Stimulated activated CD4-positive, alpha-beta T cell treated with anti-CD3 and anti-CD28 coated beads, TNF-alpha, amount 100 ng/mL, for 48 hours (primary cell): Measurements from ENCODE around the gene CNOT1.
"Not testable (repeated sequence)": the region's sequence is repeated elsewhere in the genome, so short reads cannot be mapped to it uniquely, and the experiment has no call there.

Experiments
- DNase-seq, 3 donors: peaks; one replicate each; pipeline ENCODE4 v3.0.0-alpha.2; 2020; ENCODE audit warnings: low read depth in 3 of 3

Gene CNOT1

GRCh38 chr16:58582133-58582532, 47.5 kb downstream of the CNOT1 start:
- DNase-seq: no peak

DNA sequence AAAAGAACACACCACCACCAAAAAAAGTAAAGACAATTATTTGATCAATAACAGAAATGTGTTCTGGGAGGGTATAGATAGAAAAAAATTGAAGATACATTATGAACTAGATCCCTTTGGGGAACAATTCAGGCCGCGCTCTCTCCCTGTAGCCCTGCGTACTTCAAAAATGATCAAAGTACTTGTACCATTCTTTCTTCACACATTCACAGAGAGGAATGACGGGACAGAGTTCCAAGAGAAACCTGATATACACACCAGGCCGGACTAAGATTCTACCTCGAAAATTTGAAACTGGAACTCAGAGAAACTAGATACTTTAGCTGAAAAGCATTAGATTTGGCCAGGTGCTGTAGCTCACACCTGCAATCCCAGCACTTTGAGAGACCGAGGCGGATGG, 50.0 kb downstream of the CNOT1 start:
- no peak for DNase-seq

- DNase-seq: no peak
Measured at GRCh38 chr16:58578642-58579041, 51.0 kb downstream of the CNOT1 start.

DNA sequence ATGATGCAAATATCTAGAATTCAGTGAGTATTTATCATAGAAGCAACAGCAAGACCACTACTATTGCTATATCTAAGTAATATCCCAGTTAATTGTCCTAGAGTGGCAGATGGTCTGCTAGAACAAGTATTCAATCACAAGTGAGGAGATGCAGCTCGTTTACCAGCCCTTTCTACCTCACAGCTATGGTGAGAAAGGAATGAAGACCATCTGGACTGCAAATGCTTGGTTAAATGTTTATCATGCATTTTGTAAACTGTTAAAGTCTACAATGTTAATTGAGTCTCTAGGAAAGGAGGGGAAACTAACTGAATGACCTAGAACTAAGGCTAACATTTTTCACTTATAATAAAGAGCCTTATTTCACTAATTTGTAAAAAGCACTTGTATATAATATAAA, 52.5 kb downstream of the CNOT1 start:
- no peak for DNase-seq

DNA sequence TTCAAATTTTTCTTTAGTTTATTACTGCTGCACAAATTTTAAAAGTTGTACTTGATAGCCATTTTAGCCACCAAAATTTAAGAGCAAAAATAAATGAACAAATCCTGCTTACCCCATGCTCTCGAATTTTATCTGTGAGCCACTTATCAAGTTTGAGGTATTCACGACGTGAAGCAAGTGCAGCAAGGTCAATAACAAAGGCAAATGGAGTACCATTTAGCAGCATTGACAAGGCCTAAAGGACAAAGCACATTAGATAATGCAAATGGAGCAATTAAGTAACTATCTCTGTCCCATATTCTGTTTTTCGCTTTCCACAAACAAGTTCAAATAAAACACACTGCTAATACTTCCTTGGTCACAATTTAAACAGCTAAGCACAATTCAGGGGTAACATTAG, 54.7 kb downstream of the CNOT1 start:
- no peak for DNase-seq

- not testable (repeated sequence) for DNase-seq
Measured at GRCh38 chr16:58565697-58566096, 63.9 kb downstream of the CNOT1 start.

GRCh38 chr16:58563775-58564174, 65.9 kb downstream of the CNOT1 start:
- DNase-seq: no peak

GRCh38 chr16:58563235-58563634, 66.4 kb downstream of the CNOT1 start:
- DNase-seq: no peak

GRCh38 chr16:58556678-58557077, 72.9 kb downstream of the CNOT1 start:
- DNase-seq: no peak

DNA sequence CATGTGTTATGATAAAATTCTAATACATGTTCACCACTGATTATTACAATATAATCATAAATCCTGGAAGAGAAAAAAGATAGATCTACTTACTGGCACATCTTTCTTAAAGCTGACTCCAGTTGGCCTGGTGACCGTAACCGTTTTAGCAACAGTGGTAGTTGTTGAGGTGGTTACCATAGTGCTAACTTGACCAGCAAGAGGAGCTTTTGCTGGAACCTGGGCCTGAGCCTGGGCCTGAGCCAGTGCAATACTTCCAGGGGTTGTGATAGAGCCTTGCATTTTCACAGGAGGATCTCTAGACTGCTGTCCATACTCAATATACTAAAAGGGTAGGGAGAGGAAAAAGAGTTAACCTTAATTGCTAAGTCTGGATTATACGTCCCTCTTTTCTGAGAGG, 78.1 kb downstream of the CNOT1 start:
- DNase-seq: no peak

- DNase-seq: no peak
Measured at GRCh38 chr16:58548378-58548777, 81.2 kb downstream of the CNOT1 start.

DNA sequence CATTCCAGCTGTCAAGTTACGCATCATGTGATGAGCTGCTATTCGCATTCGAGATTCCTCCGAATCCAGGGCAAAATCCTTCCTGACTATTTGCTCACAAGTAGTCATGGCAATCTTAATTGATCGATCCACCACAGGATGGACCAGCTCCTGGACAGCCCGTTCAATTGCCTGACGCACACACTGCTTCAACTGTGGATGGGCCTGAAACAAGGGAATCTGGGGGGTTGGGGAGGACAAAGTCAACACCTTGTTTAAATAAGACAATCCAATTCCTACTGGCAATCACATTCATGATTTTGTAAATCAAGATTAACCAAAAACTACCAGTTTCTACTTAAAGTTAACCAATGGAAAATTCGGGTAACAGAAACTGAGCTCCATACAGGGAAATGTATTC, 85.9 kb downstream of the CNOT1 start:
- no peak for DNase-seq

DNA sequence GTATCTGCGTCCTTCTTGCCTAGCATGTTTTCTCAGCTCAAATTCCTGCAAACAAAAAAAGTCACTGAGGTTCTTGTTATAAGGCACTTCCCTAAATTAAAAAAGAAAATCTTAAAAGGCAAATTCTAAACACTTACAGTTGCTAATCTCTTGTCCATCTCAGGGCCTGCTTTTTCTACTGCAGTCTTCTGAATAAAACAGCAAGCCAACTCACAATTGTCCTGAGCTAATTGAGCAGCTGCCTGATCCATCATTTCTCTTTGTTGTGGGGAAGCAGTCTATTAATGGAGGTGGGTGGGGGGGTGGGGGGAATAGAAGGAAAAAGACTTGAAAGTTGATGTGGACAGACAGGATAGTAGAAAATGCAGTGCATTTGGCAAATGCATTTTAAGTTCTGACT, 87.3 kb downstream of the CNOT1 start:
- DNase-seq: no peak

DNA sequence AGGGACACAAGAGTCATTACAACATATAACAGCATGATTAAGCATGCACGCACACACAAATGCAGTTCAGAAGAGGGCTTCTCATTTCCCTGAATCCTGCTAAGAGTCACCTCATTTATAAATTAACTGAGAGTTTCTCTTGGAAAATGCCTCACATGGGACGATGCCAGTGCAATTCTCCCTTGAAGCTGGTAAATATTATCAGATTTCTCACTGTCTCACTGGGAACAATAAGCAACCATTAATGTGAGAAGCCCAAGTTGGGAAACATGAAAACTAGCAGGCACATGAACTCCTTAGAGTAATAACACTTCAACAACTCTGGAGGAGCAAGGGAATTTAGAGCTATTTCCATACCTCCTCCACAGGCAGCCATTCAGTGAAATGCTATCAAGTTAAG, 87.9 kb downstream of the CNOT1 start:
- no peak for DNase-seq

DNA sequence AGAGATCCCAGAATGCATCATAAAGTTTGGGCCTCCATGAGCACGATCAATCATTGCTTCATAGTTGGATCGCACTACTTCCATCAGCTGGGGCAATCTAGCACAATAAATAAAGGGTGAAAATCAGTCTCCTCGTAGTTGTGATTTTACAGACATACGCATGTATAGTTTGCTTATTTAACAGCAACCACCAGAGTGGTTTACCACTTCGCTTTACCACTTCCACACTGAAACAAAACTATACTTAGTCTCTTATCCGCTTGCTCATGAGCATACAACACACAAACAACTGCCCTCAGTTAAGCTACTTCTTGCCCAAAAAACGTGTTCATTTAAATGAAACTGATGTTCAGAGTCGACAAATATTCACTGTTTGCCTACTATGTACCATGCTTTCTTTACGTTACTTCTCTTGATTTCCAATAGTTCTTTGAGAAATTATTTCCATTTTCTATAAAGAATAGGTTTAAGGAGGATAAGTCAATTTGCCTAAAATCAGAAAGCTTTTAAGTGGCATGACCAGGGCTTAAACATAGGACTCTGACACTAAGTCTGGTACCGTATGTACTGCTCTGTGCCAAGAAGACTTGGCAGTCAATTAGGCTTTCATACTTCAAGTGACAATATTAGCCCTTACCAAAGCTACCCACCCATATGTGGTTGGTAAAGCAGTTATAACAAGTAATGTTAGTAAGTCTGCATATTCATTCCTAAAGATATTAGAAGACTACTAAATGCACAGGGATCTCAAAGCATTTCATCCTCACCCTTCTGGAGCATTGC, 92.3 kb downstream of the CNOT1 start:
- DNase-seq: no peak

GRCh38 chr16:58536278-58536677, 93.3 kb downstream of the CNOT1 start:
- DNase-seq: no peak

DNA sequence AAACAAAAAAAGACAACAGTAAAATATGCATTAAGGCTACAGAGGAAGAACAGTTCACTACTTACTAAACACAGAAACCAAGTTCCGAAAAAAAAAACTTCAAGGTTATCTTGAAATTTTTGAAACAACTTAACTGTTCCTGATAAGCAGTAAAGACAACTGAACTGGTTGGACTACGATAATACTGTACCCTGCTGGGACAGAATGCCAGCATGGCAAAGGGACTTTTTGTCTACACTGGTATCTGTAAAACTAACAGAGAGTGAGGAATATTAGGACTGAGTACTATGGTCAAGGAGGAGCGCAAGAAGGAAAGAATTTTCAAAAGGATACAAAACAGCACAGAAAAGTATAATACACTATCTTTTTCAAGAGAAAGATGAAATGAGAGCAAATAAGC, 94.5 kb downstream of the CNOT1 start:
- no peak for DNase-seq

- no peak for DNase-seq
Measured at GRCh38 chr16:58533751-58534470, 95.7 kb downstream of the CNOT1 start.

DNA sequence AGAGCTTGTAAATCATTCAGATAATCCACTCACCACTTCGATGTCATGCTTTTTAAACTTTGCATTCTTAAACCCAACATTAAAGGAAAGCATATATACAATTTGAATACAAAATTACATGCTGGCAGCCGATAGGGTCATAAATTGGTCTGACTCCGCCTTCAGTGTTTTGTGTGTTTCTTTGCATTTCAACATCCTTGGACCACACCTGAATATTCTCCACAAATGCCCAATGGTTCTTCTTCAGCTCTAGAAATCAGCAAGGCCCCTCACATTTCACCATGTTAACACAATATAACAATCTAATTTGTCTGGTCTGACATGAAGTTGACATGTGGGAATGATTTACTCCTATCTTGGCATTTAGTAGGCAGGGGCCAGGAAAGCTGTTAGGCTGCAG, 97.2 kb downstream of the CNOT1 start:
- DNase-seq: no peak

DNA sequence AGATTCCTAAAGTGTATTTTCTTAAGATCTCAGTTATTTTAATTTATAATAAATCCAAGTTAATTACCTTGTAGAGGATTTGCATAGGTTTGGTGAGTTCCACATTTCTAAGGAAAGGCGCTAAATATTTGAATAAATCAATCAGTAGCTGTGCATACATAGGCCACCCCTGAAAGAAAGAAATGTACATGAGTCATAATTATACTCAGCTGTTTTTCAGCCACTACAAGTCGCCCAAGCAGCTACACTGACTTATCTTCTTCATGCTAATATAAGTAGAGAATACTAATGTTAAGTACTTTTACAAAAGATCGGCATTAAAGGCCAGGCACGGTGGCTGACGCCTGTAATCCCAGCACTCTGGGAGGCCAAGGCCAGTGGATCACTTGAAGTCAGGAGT, 99.4 kb downstream of the CNOT1 start:
- no peak for DNase-seq

DNA sequence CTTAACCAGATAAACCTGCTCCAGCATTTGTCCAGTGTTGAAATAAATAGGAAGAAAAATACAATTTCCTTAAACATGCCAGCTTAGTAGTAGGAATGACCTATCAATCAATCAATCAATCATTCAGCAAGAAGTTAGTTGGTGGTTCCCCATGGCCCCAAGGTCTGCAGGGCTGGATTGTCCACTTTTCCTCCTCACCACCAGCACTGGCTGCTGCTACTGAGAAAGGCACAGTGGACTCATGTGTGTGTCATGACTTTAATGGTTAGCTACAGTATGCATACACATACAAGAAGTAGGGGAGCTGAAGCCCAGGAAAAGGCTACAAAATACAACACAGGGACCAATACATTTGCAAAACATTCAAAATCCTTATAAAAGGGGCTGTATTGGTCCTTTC, 109.9 kb downstream of the CNOT1 start:
- DNase-seq: no peak

DNA sequence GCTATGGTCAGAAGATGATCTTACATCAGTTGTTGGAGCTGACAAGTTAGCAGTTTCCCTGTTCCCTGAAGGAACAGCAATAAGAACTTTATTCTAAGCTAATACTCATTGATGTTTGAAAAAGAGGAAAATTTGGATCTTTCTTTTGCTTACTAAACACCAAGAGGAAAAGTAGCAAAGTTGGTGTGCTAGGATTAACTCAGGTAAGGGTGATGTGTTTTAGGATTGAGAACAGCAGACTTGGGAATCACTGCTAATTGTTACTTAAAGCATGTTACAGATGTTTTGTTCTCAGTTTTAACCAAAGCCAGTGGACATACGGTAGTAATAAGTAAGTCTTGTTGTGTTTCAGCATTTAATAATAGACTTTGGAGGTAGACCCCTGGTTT, 110.7 kb downstream of the CNOT1 start:
- no peak for DNase-seq
